8988T (cell line): ENCODE measurements around the gene CACNA1B.
"Not testable (repeated sequence)": the region's sequence is repeated elsewhere in the genome, so short reads cannot be mapped to it uniquely, and the experiment has no call there.

Source experiments
- DNase-seq: peaks from one replicate; pipeline ENCODE4 v3.0.0; 2011

The CACNA1B gene

GRCh38 chr9:137866226-137867141 lies 11.1 kb upstream of the CACNA1B start:
- DNase-seq, result no peak

GRCh38 chr9:137870432-137870831 lies 7.2 kb upstream of the CACNA1B start:
- DNase-seq, result no peak

GRCh38 chr9:137872296-137872695 lies 5.3 kb upstream of the CACNA1B start:
- DNase-seq, result no peak

GRCh38 chr9:137873408-137873807 lies 4.2 kb upstream of the CACNA1B start:
- no peak for DNase-seq

GRCh38 chr9:137873858-137874362 lies 3.7 kb upstream of the CACNA1B start:
- no peak for DNase-seq

GRCh38 chr9:137875354-137875753 lies 2.2 kb upstream of the CACNA1B start:
- DNase-seq, result no peak

- no peak for DNase-seq
Observed at GRCh38 chr9:137875846-137876245, 1.7 kb upstream of the CACNA1B start.

GRCh38 chr9:137876269-137876668 lies 1.3 kb upstream of the CACNA1B start:
- no peak for DNase-seq

- no peak for DNase-seq
Observed at GRCh38 chr9:137876781-137877386, 698 bp upstream of the CACNA1B start.

GRCh38 chr9:137878146-137878941 lies 762 bp downstream of the CACNA1B start:
- no peak for DNase-seq

GRCh38 chr9:137879052-137879451 lies 1.5 kb downstream of the CACNA1B start:
- DNase-seq, result no peak

- DNase-seq, result no peak
Observed at GRCh38 chr9:137879566-137880150, 2.1 kb downstream of the CACNA1B start.

- no peak for DNase-seq
Observed at GRCh38 chr9:137880160-137880975, 2.8 kb downstream of the CACNA1B start.

GRCh38 chr9:137880976-137881530 lies 3.5 kb downstream of the CACNA1B start:
- DNase-seq, result no peak

- no peak for DNase-seq
Observed at GRCh38 chr9:137881591-137882505, 4.3 kb downstream of the CACNA1B start.

GRCh38 chr9:137882506-137882821 lies 4.9 kb downstream of the CACNA1B start:
- no peak for DNase-seq

GRCh38 chr9:137883977-137884376 lies 6.4 kb downstream of the CACNA1B start:
- not testable (repeated sequence) for DNase-seq

- DNase-seq, result not testable (repeated sequence)
Observed at GRCh38 chr9:137884547-137884946, 7.0 kb downstream of the CACNA1B start.

- not testable (repeated sequence) for DNase-seq
Observed at GRCh38 chr9:137885121-137885520, 7.5 kb downstream of the CACNA1B start.

GRCh38 chr9:137888621-137889020 lies 11.0 kb downstream of the CACNA1B start:
- not testable (repeated sequence) for DNase-seq

- not testable (repeated sequence) for DNase-seq
Observed at GRCh38 chr9:137889966-137890365, 12.4 kb downstream of the CACNA1B start.
